ENCODE results near the gene HERPUD2.

DNA sequence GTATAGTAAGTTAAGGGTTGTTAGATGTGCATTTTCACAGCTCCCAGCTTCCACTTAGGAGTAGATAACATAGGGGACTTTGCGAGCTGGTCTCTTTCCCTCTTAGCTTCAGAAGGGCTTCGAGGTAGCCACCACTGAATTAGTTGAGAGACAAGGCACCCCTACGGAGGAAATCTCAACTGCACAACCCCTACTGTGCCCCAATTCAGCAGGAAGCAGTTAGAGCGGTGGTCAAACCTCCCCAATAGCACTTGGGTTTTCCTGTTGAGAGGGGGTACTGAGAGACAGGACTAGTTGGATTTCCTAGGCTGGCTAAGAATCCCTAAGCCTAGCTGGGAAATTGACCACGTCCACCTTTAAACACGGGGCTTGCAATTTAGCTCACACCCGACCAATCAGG is 1.1 kb upstream of the HERPUD2 start:
- TF ChIP-seq, protein P1, sequence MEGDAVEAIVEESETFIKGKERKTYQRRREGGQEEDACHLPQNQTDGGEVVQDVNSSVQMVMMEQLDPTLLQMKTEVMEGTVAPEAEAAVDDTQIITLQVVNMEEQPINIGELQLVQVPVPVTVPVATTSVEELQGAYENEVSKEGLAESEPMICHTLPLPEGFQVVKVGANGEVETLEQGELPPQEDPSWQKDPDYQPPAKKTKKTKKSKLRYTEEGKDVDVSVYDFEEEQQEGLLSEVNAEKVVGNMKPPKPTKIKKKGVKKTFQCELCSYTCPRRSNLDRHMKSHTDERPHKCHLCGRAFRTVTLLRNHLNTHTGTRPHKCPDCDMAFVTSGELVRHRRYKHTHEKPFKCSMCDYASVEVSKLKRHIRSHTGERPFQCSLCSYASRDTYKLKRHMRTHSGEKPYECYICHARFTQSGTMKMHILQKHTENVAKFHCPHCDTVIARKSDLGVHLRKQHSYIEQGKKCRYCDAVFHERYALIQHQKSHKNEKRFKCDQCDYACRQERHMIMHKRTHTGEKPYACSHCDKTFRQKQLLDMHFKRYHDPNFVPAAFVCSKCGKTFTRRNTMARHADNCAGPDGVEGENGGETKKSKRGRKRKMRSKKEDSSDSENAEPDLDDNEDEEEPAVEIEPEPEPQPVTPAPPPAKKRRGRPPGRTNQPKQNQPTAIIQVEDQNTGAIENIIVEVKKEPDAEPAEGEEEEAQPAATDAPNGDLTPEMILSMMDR (IDR thresholded peaks at IDR 0.05): no peak
- no peak for TF ChIP-seq POLR2A (IDR thresholded peaks at IDR 0.05)
